Measurements from ENCODE around the gene TMEM161A. TPM values are rescaled to one million over a fixed set of nuclear protein-coding genes. Genes with fewer than 3 reads are reported as not detected.
"Not testable (repeated sequence)": the region's sequence is repeated elsewhere in the genome, so short reads cannot be mapped to it uniquely, and the experiment has no call there.

The TMEM161A gene
- total RNA-seq, 1 donor from 2014 or later, result 16.2 TPM

DNA sequence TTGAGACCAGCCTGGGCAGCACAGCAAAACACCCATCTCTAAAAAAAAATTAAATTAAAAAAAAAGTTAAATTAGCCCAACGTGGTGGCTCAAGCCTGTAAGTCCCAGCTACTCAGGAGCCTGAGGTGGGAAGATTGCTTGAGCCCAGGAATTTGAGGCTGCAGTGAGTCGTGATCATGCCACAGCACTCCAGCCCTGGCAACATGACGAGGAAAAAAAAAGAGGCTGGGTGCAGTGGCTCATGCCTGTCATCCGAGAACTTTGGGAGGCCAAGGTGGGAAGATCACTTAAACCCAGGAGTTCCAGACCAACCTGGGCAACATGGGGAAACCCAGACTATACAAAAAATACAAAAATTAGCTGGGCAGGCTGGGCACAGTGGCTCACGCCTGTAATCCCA, 2.2 kb upstream of the TMEM161A start:
- no peak for DNase-seq
- Mint-ChIP-seq H3K4me3 (ENCODE audit: unreplicated experiment) (no peak overlapping the region), H3K9me3 (ENCODE audit: unreplicated experiment) (peaks cover 6% of the 10 kb centered on the region), H3K27me3 (ENCODE audit: unreplicated experiment) (peaks cover 9% of the 10 kb centered on the region), H3K27ac (ENCODE audit: unreplicated experiment) (no peak overlapping the region), H3K4me1 (ENCODE audit: low read depth, unreplicated experiment) (no peaks in the 10 kb centered on the region), H3K36me3 (ENCODE audit: unreplicated experiment) (no peaks in the 10 kb centered on the region)
- no peak for TF ChIP-seq CTCF (IDR thresholded peaks at IDR 0.05; ENCODE audit: partially characterized antibody, unreplicated experiment)

DNA sequence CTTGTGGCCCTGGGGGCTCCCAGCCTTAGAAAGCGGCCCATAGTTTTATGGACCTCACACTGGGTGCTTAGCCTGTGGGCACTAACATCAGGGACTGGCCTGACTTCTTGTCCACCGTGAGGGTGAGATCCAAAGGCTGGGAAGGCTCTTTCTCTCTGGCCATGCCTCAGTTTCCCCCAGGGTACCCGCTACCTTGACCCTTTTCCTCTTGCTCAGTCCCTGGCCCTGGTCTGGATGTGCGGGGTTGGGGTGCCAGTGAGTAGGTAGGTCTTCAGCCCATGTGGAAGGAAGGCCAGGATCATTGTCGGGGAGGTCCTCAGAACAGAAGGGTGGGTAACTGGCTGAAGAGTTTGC, 1.6 kb upstream of the TMEM161A start:
- Mint-ChIP-seq H3K4me3 (ENCODE audit: unreplicated experiment) (no peak overlapping the region), H3K36me3 (ENCODE audit: unreplicated experiment) (no peaks in the 10 kb centered on the region), H3K4me1 (ENCODE audit: low read depth, unreplicated experiment) (no peaks in the 10 kb centered on the region), H3K27me3 (ENCODE audit: unreplicated experiment) (peaks cover 9% of the 10 kb centered on the region), H3K9me3 (ENCODE audit: unreplicated experiment) (peaks cover 6% of the 10 kb centered on the region), H3K27ac (ENCODE audit: unreplicated experiment) (no peak overlapping the region)
- no peak for DNase-seq
- TF ChIP-seq CTCF (IDR thresholded peaks at IDR 0.05; ENCODE audit: partially characterized antibody, unreplicated experiment), result peak; percentile 43

DNA sequence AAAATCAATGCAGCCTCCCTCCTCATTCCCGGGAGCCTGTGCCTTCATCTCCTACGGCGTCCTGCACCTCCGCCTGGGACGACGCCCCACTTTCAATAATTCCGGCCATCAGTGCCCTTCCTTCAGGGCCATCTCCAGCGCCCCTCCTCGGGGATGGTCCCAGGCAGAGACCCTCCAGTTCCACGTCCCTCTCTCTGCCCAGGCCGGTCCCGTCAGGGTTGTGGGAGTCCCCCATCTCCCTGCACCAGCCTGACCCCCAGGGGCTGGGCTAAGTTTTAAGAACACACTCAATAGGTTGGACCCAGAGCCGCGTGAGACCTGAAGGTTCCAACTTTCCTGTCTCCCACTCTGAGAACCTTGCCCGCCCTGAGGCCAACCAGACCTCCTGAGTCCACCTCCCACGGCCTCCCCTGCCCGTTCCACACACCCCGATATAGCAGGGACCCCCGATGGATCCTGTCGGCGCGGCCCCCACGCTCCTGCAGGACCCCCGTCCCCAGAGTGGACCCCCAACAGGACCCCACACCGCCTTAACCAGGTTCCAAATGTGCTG, 646 bp downstream of the TMEM161A start:
- peak overlapping the region; percentile 97 for H3K4me3 Mint-ChIP-seq (ENCODE audit: unreplicated experiment)
- H3K27ac Mint-ChIP-seq (ENCODE audit: unreplicated experiment), result no peak overlapping the region

DNA sequence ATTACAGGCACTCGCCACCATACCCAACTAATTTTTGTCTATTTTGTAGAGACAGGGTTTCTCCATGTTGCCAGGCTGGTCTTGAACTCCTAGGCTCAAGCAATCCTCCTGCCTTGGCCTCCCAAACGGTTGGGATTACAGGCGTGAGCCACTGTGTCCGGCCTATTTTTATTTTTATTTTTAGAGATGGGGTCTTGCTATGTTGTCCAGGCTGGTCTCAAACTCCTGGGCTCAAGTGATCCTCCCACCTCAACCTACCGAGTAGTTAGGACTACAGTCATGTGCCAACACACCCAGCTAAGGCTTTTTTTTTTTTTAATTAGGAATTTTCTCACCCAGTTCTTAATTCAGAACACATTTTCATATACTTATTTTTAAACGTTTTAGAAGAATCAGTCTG, 2.6 kb downstream of the TMEM161A start:
- peaks cover 11% of the 10 kb centered on the region for H3K27me3 Mint-ChIP-seq (ENCODE audit: unreplicated experiment)
- not testable (repeated sequence) for H3K4me3 Mint-ChIP-seq (ENCODE audit: unreplicated experiment); H3K9me3 Mint-ChIP-seq (ENCODE audit: unreplicated experiment); DNase-seq; H3K4me1 Mint-ChIP-seq (ENCODE audit: low read depth, unreplicated experiment); H3K36me3 Mint-ChIP-seq (ENCODE audit: unreplicated experiment); H3K27ac Mint-ChIP-seq (ENCODE audit: unreplicated experiment)

More for the DNA sequence above, 646 bp downstream of the TMEM161A start:
- Mint-ChIP-seq H3K27me3 (ENCODE audit: unreplicated experiment) (peaks cover 9% of the 10 kb centered on the region), H3K36me3 (ENCODE audit: unreplicated experiment) (no peaks in the 10 kb centered on the region), H3K9me3 (ENCODE audit: unreplicated experiment) (peaks cover 4% of the 10 kb centered on the region), H3K4me1 (ENCODE audit: low read depth, unreplicated experiment) (no peaks in the 10 kb centered on the region)
- no peak for TF ChIP-seq CTCF (IDR thresholded peaks at IDR 0.05; ENCODE audit: partially characterized antibody, unreplicated experiment)
- no peak for DNase-seq

GRCh38 chr19:19134687-19135158, 3.6 kb downstream of the TMEM161A start:
- H3K36me3 Mint-ChIP-seq (ENCODE audit: unreplicated experiment), result peaks cover 4% of the 10 kb centered on the region
- TF ChIP-seq CTCF (IDR thresholded peaks at IDR 0.05; ENCODE audit: partially characterized antibody, unreplicated experiment), result peak; percentile 18
- DNase-seq, result peak; percentile 68
- peaks cover 6% of the 10 kb centered on the region for H3K9me3 Mint-ChIP-seq (ENCODE audit: unreplicated experiment)
- H3K27me3 Mint-ChIP-seq (ENCODE audit: unreplicated experiment), result peaks cover 11% of the 10 kb centered on the region
- no peak overlapping the region for H3K27ac Mint-ChIP-seq (ENCODE audit: unreplicated experiment)
- no peak overlapping the region for H3K4me3 Mint-ChIP-seq (ENCODE audit: unreplicated experiment)
- no peaks in the 10 kb centered on the region for H3K4me1 Mint-ChIP-seq (ENCODE audit: low read depth, unreplicated experiment)
